GM21786 (cell line): Measurements from ENCODE around the gene FARS2.
A peak's percentile ranks its signal among the peaks of the same experiment; 100 is the strongest.
"Not testable (repeated sequence)": the region's sequence is repeated elsewhere in the genome, so short reads cannot be mapped to it uniquely, and the experiment has no call there.

Experiments used
- ATAC-seq: cut with Tn5 transposase; IDR thresholded peaks from one replicate; pipeline ENCODE4 v1.9.1; 2021; ENCODE audit not compliant: unreplicated experiment

FARS2 gene

GRCh38 chr6:5677219-5678000 is 416.1 kb downstream of the FARS2 start:
- no peak for ATAC-seq

GRCh38 chr6:5679270-5679669 is 418.0 kb downstream of the FARS2 start:
- ATAC-seq = no peak

- no peak for ATAC-seq
Observed at GRCh38 chr6:5679691-5680090, 418.4 kb downstream of the FARS2 start.

GRCh38 chr6:5680095-5680494 is 418.8 kb downstream of the FARS2 start:
- ATAC-seq = peak; percentile 53

GRCh38 chr6:5681480-5681879 is 420.2 kb downstream of the FARS2 start:
- no peak for ATAC-seq

- no peak for ATAC-seq
Observed at GRCh38 chr6:5682530-5682929, 421.2 kb downstream of the FARS2 start.

GRCh38 chr6:5683747-5684146 is 422.4 kb downstream of the FARS2 start:
- ATAC-seq = not testable (repeated sequence)

DNA sequence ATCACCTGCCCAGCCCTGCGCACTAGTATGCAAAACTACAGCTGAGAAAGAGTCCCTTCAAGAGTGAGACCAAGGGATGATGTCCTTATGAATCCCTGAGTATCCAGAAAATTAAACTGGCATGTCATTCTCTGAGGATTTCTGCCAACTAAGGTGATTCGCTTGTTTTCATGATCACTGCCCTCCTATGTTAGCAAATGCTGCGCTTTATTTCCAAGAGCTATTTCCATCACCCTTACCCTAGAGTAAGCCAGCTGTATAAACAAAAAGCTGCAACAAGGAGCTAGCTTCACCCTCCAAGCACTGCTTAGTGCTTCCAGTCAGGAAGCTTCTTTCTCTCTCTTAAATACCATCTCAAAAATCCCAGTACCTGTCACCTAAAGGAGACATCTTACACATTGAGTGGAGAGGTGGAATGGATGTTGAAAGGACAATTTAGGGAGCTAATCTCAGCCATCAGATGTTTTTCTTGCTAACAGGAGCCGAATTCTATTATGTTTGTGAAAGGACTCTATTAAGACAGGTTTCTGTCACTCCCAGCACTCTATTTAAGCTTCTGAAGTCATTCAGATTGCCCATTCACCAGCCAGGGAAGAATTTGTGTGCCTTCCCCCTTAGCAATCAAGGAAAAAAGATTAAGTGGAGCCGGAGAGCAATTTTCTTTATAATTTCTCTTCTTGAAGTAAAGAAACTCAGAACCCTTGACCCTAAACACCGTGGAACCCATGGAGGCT is 423.2 kb downstream of the FARS2 start:
- ATAC-seq = no peak

DNA sequence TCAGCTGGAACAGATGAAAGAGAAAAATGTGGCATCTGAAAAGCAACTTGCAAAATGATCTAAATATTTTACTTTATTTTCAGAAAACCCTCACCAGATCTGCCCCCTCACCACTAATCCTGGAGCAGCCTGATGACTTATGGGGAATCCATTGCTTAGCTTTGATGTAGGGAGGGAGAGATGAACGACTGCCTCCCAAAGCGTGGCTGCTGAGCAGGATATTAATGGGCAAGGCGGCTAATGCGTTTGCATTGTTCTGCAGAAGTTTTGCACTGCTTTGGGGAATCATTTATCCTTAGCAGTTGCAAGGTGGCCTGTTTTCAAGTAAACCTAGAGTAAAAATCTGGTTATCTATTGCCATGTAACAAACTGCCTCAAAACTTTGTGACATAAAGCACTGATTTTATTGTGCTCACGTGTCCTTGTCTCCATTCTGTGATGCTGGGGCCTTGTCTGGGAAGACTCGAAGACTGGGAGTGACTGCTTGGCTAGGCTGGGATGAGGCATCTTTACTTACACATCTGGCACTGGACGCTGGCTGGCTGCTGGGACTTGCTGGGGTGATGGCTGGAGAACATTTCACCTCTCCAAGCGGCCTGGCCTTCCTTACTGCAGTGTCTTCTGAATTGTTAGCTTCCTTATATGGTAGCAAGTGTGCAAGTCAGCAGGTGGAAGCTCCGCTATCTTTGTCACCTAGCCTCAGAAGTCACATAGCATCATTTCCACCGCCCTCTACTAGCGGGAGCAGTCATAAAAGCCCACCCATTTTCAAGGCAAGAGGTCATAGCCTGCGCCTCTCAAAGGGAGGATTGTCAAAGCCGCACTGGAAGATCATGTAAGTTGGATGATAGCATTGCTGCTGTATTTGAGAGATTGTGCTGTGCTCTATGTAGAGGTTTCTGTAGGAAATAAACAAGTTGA is 432.2 kb downstream of the FARS2 start:
- no peak for ATAC-seq

DNA sequence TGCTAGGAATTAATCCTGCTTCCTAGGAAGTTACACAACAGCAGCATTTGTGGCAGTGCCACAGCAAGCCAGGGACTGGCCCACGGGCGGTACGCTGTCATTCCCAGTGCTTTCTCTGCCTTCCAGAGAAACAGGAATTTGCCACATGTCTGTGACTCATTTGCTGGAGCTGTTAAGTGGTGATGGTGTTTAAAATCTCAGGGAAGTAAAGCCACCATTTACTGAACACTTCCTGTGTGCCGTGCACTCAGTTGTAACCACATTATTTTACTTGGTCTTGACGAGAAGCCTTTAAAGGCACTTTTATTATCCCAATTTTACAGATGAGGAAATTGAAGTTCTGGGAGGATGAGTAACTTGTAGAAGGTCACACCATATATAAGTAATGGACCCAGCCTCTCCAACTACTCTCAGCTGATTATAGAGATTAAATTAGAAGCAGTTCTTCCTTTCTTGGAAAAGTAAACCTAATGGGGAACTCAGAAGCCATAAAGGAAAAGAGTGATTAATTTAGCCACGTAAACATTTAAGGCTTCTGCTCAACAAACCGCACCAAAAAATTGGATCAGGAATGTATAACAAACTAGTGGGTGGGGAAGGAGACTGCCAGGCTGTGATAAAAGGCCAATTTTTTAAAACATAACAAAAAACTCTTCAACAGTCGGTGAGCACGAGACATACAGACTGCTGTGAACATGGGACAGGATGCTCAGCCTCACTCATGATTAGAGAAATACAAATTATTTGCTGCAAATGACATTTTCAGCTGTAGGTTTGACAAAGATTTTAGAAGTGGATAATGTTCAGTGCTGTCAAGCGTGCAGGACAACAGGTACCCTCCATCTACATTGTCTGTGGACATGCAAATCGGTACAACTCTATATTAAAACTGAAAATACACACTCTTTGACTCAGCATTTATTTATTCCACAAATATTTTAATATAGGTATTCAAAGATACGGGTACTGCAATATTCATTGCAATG is 434.2 kb downstream of the FARS2 start:
- ATAC-seq = no peak

GRCh38 chr6:5697508-5697907 is 436.2 kb downstream of the FARS2 start:
- no peak for ATAC-seq

- no peak for ATAC-seq
Observed at GRCh38 chr6:5698318-5698717, 437.0 kb downstream of the FARS2 start.

- ATAC-seq = not testable (repeated sequence)
Observed at GRCh38 chr6:5699064-5699463, 437.8 kb downstream of the FARS2 start.

- ATAC-seq = no peak
Observed at GRCh38 chr6:5701174-5701573, 439.9 kb downstream of the FARS2 start.

GRCh38 chr6:5704708-5705107 is 443.4 kb downstream of the FARS2 start:
- no peak for ATAC-seq

DNA sequence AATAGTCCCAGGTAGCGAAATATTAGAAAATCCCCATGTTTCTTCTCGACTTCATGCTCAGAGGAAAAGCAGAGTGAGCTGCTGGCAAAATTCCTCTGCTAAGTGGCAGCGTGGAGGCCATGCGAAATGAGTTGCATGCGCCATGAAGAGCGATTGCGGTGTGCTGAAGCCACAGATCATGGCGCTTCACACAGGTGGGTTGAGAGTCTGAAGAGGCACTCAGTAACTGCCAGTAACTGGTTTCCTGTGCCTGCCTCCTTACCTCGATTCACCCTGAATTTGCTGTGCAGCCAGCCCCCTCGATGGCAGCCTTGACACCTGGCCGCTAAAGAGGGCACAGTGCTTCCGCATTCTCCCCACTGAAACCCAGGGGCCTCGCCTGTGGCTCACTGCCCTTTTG is 443.9 kb downstream of the FARS2 start:
- no peak for ATAC-seq

- no peak for ATAC-seq
Observed at GRCh38 chr6:5706124-5707033, 445.1 kb downstream of the FARS2 start.

GRCh38 chr6:5707281-5708045 is 446.1 kb downstream of the FARS2 start:
- ATAC-seq = no peak
